ENCODE results near the gene EPGN.

DNA sequence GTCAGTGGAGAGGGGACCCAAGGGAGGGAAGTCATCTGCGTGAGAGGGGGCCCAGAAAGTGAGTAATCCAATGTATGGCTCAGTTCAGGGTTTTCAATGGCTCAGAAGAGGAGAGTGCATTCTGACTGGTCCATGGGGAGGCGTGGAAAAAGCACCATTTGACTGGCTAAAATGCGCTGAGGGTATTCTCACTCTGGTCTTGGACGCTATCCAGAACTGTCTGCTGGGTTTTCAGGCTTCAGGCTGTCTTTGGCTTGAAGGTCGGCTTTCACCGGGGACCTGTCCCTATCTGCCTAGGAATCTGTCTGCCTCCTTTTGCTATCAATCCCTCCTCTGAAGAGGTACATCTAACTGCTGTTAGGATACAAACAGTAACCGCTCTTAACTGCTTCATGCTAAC lies 26.4 kb downstream of the EPGN start:
- TF ChIP-seq, protein P1, sequence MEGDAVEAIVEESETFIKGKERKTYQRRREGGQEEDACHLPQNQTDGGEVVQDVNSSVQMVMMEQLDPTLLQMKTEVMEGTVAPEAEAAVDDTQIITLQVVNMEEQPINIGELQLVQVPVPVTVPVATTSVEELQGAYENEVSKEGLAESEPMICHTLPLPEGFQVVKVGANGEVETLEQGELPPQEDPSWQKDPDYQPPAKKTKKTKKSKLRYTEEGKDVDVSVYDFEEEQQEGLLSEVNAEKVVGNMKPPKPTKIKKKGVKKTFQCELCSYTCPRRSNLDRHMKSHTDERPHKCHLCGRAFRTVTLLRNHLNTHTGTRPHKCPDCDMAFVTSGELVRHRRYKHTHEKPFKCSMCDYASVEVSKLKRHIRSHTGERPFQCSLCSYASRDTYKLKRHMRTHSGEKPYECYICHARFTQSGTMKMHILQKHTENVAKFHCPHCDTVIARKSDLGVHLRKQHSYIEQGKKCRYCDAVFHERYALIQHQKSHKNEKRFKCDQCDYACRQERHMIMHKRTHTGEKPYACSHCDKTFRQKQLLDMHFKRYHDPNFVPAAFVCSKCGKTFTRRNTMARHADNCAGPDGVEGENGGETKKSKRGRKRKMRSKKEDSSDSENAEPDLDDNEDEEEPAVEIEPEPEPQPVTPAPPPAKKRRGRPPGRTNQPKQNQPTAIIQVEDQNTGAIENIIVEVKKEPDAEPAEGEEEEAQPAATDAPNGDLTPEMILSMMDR (IDR thresholded peaks at IDR 0.05), result no peak
- no peak for TF ChIP-seq POLR2A (IDR thresholded peaks at IDR 0.05)
